Gastroesophageal sphincter (tissue), 4 donors: ENCODE data around the gene AP4E1. TPM values are rescaled to one million over a fixed set of nuclear protein-coding genes. Genes with fewer than 3 reads are reported as not detected.
A peak's percentile ranks its signal among the peaks of the same experiment; 100 is the strongest.
"Not testable (repeated sequence)": the region's sequence is repeated elsewhere in the genome, so short reads cannot be mapped to it uniquely, and the experiment has no call there.

ENCODE experiments used
- ATAC-seq: fragments of 150-250 bp; one replicate; pipeline ENCODE4 v1.9.1; 2016; ENCODE audit warnings: mild to moderate bottlenecking, moderate library complexity
- H3K27ac ChIP-seq, 4 donors: fragments of 200-600 bp; sonication (generic) in 3 of 4; 1 replicate in 3 of 4; 2 replicates in 1 of 4; pipeline ENCODE4 v1.5.1; 2016 to 2019
- H3K27me3 ChIP-seq: fragments of 200-600 bp; sonication (generic); one replicate; pipeline ENCODE4 v1.5.1; 2019
- H3K36me3 ChIP-seq, 2 donors: fragments of 200-600 bp; sonication (generic); one replicate each; pipeline ENCODE4 v1.5.1; 2019; ENCODE audit warnings: control low read depth in 1 of 2
- H3K4me1 ChIP-seq, 3 donors: fragments of 200-600 bp; sonication (generic); 1 replicate in 2 of 3; 2 replicates in 1 of 3; pipeline ENCODE4 v1.5.1; 2016 to 2019; ENCODE audit warnings: control low read depth in 2 of 3
- H3K4me3 ChIP-seq, 2 donors: fragments of 200-600 bp; sonication (generic); one replicate each; pipeline ENCODE4 v1.5.1; 2019; ENCODE audit warnings: mild to moderate bottlenecking in 1 of 2, moderate library complexity in 1 of 2
- H3K9me3 ChIP-seq, 3 donors: fragments of 200-600 bp; sonication (generic); one replicate each; pipeline ENCODE4 v1.5.1; 2017 to 2019; ENCODE audit warnings: control low read depth in 2 of 3
- CTCF ChIP-seq, 4 experiments: fragments of 200-600 bp in 2 of 4; fragments of 450-650 bp in 2 of 4; sonication (generic) in 1 of 4; IDR thresholded peaks; one replicate each; pipeline ENCODE4 v1.5.1; 2017 to 2019; ENCODE audit warnings: antibody characterized with exemption in 4 of 4, mild to moderate bottlenecking in 2 of 4, moderate library complexity in 2 of 4
- EP300 ChIP-seq: sonication (generic); formaldehyde crosslinking; IDR thresholded peaks from one replicate; pipeline ENCODE4 v1.6.1; 2017; ENCODE audit warnings: antibody characterized with exemption, mild to moderate bottlenecking
- POLR2A ChIP-seq, 2 donors: fragments of 450-650 bp; IDR thresholded peaks; one replicate each; pipeline ENCODE4 v1.6.1; 2017; ENCODE audit warnings: antibody characterized with exemption in 2 of 2, mild to moderate bottlenecking in 2 of 2, moderate library complexity in 1 of 2
- POLR2AphosphoS5 ChIP-seq: sonication (generic); formaldehyde crosslinking; IDR thresholded peaks from one replicate; pipeline ENCODE4 v1.6.1; 2017; ENCODE audit warnings: antibody characterized with exemption
- whole genome bisulfite sequencing, 2 donors: methylation state at CpG; one replicate each; pipeline ENCODE4 v1.1.5; 2018; ENCODE audit warnings: low coverage in 1 of 2; 5-methylcytosine and 5-hydroxymethylcytosine counted together
- total RNA-seq, 4 donors: library from RNA; depleted of rRNA; stranded (reverse); fragments of >200 nt; gene quantifications; one replicate each; pipeline ENCODE4 v1.1.0, GENCODE V29; 2016

Gene AP4E1
- total RNA-seq, 4 donors from 2014 or later, result 10.6 to 18.5 (median 14.0) TPM

- 41 to 46% methylated on average over 4 of the region's 4 CpGs for WGBS, 2 donors
- no peaks in the 10 kb centered on the region for H3K27me3 ChIP-seq
- no peak overlapping the region for H3K4me3 ChIP-seq
- H3K27ac ChIP-seq, result no peak overlapping the region
- no peak for ATAC-seq
- no peaks in the 10 kb centered on the region for H3K36me3 ChIP-seq
- TF ChIP-seq POLR2A (IDR thresholded peaks at IDR 0.05), result no peak
- no peak for TF ChIP-seq CTCF (IDR thresholded peaks at IDR 0.05)
- no peak for TF ChIP-seq EP300
- no peak for TF ChIP-seq POLR2AphosphoS5
- peaks cover 0 to 5% (median 0%) of the 10 kb centered on the region in 3 donors for H3K4me1 ChIP-seq
- H3K9me3 ChIP-seq, result no peaks in the 10 kb centered on the region
These were observed 116.4 kb downstream of the AP4E1 start for GRCh38 chr15:51024735-51025453.

- Histone ChIP-seq H3K27ac (no peak overlapping the region), H3K4me3 (no peak overlapping the region), H3K9me3 (no peaks in the 10 kb centered on the region), H3K27me3 (no peaks in the 10 kb centered on the region), H3K36me3 (no peaks in the 10 kb centered on the region), H3K4me1 (peaks cover 0 to 9% (median 0%) of the 10 kb centered on the region in 3 donors)
- no peak for TF ChIP-seq EP300
- no peak for TF ChIP-seq POLR2A (IDR thresholded peaks at IDR 0.05)
- TF ChIP-seq CTCF (IDR thresholded peaks at IDR 0.05), result no peak
- TF ChIP-seq POLR2AphosphoS5, result no peak
- WGBS, 2 donors, result 100% methylated on average over 1 to 3 of the region's 3 CpGs
- ATAC-seq, result no peak
These were observed 117.0 kb downstream of the AP4E1 start for GRCh38 chr15:51025454-51025846.

- H3K27ac ChIP-seq, result peak overlapping the region in 2 of 4 donors; percentile 31 to 62
- no peaks in the 10 kb centered on the region for H3K36me3 ChIP-seq
- peak; percentile 48 for ATAC-seq
- no peak overlapping the region for H3K4me3 ChIP-seq
- 50 to 68% methylated on average over 3 to 4 of the region's 6 CpGs for WGBS, 2 donors
- no peaks in the 10 kb centered on the region for H3K27me3 ChIP-seq
- H3K4me1 ChIP-seq, result peaks cover 0 to 10% (median 0%) of the 10 kb centered on the region in 3 donors
- TF ChIP-seq POLR2AphosphoS5 (peak; percentile 73), CTCF (IDR thresholded peaks at IDR 0.05) (no peak), POLR2A (IDR thresholded peaks at IDR 0.05) (no peak), EP300 (no peak)
- H3K9me3 ChIP-seq, result no peaks in the 10 kb centered on the region
These were observed 122.3 kb downstream of the AP4E1 start for GRCh38 chr15:51030649-51031316.

GRCh38 chr15:51037474-51037873 is 129.0 kb downstream of the AP4E1 start:
- not testable (repeated sequence) for ATAC-seq, H3K4me1 ChIP-seq, H3K4me3 ChIP-seq, H3K9me3 ChIP-seq, H3K27me3 ChIP-seq, H3K36me3 ChIP-seq, H3K27ac ChIP-seq
- WGBS, 2 donors, result 80 to 97% methylated on average over 2 to 8 of the region's 13 CpGs

GRCh38 chr15:51038162-51038973 is 129.9 kb downstream of the AP4E1 start:
- no peaks in the 10 kb centered on the region for H3K9me3 ChIP-seq
- no peak overlapping the region for H3K27ac ChIP-seq
- H3K27me3 ChIP-seq, result no peaks in the 10 kb centered on the region
- H3K4me3 ChIP-seq, result no peak overlapping the region
- H3K4me1 ChIP-seq, result no peaks in the 10 kb centered on the region
- ATAC-seq, result no peak
- no peaks in the 10 kb centered on the region for H3K36me3 ChIP-seq
- TF ChIP-seq EP300, result no peak
- TF ChIP-seq POLR2AphosphoS5, result no peak
- no peak for TF ChIP-seq POLR2A (IDR thresholded peaks at IDR 0.05)
- TF ChIP-seq CTCF (IDR thresholded peaks at IDR 0.05), result no peak
- WGBS, 2 donors, result 88 to 93% methylated on average over 2 to 4 of the region's 7 CpGs
